Suprapubic skin (tissue), 3 donors: ENCODE measurements around the gene HBP1.

ENCODE experiments used
- EP300 ChIP-seq: sonication (generic); formaldehyde crosslinking; IDR thresholded peaks from one replicate; pipeline ENCODE4 v1.6.1; 2017; ENCODE audit warnings: antibody characterized with exemption
- POLR2A ChIP-seq, 2 donors: fragments of 450-650 bp; IDR thresholded peaks; one replicate each; pipeline ENCODE4 v1.6.1; 2017; ENCODE audit warnings: antibody characterized with exemption in 2 of 2, mild to moderate bottlenecking in 2 of 2, moderate library complexity in 2 of 2
- TF ChIP-seq, protein P1 (sequence below), 2 donors: fragments of 200-600 bp in 1 of 2; fragments of 450-650 bp in 1 of 2; sonication (generic) in 1 of 2; IDR thresholded peaks; one replicate each; pipeline ENCODE4 v1.5.1; 2016 to 2019; ENCODE audit warnings: antibody characterized with exemption in 2 of 2, mild to moderate bottlenecking in 1 of 2, moderate library complexity in 1 of 2

DNA sequence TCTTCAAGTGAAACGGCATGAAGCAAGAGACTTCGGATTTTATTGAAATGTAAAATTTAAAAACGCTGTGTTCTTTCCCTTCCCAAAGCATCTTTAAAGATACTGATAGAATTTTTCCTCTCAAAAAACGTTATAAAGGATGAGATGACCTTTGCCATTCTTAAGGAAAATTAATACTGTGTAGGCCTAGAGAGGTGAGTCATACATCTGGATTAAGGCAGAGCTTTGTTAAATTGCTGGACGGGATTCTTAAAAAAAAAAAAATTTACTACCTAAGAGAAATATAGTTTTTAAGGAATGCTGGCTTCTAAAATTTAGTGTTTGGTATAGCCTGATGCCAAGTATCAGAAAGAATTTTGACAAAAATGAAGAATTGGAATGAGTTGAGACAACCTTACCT is 6.3 kb upstream of the HBP1 start:
- TF ChIP-seq, protein P1, sequence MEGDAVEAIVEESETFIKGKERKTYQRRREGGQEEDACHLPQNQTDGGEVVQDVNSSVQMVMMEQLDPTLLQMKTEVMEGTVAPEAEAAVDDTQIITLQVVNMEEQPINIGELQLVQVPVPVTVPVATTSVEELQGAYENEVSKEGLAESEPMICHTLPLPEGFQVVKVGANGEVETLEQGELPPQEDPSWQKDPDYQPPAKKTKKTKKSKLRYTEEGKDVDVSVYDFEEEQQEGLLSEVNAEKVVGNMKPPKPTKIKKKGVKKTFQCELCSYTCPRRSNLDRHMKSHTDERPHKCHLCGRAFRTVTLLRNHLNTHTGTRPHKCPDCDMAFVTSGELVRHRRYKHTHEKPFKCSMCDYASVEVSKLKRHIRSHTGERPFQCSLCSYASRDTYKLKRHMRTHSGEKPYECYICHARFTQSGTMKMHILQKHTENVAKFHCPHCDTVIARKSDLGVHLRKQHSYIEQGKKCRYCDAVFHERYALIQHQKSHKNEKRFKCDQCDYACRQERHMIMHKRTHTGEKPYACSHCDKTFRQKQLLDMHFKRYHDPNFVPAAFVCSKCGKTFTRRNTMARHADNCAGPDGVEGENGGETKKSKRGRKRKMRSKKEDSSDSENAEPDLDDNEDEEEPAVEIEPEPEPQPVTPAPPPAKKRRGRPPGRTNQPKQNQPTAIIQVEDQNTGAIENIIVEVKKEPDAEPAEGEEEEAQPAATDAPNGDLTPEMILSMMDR (IDR thresholded peaks at IDR 0.05): no peak
- TF ChIP-seq EP300 (no peak), POLR2A (IDR thresholded peaks at IDR 0.05) (no peak)
